Neural progenitor cell (in vitro differentiated cells): ENCODE data around the gene IFT74.

Experiments
- CTCF ChIP-seq: fragments of 200-600 bp; sonication (generic); IDR thresholded peaks from 2 replicates; pipeline ENCODE4 v1.5.1; 2017; ENCODE audit warnings: antibody characterized with exemption, mild to moderate bottlenecking
- EZH2 ChIP-seq: fragments of 200-600 bp; sonication (generic); IDR thresholded peaks from 2 replicates; pipeline ENCODE4 v1.6.1; 2017; ENCODE audit warnings: antibody characterized with exemption, mild to moderate bottlenecking, moderate library complexity
- EZH2phosphoT487 ChIP-seq: fragments of 200-600 bp; sonication (generic); IDR thresholded peaks from 2 replicates; pipeline ENCODE4 v1.6.1; 2017; ENCODE audit warnings: antibody characterized with exemption

- TF ChIP-seq CTCF (no peak), EZH2 (no peak), EZH2phosphoT487 (no peak)
Measured at GRCh38 chr9:26949637-26950069, 6.6 kb upstream of the IFT74 start.
